ENCODE measurements around the gene MVK. TPM values are rescaled to one million over a fixed set of nuclear protein-coding genes. Genes with fewer than 3 reads are reported as not detected.

Gene MVK
- polyA plus RNA-seq, 4 donors: 12.5 to 22.0 (median 19.1) TPM

DNA sequence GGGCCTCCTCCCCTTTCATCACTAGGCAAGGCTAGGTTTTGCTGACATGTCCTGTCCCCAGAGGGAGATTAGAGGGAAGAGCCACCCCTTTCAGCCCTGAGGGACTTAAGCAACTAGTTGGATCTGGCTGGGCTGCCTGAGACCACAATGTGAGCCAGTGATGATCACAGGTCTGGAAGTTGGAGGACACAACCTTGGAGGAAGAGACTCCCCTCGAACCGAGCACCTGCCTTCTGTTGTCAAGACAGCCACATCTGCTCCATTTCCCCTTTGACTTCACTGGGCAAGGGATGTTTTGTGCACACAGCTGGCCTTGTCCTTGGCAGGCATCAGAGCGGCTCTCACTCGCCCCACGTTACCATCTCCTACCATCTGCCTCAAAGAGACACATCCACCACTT lies 31.4 kb downstream of the MVK start:
- no peak for DNase-seq (ENCODE audit: low read depth in 4 of 4, low spot score in 3 of 4)

DNA sequence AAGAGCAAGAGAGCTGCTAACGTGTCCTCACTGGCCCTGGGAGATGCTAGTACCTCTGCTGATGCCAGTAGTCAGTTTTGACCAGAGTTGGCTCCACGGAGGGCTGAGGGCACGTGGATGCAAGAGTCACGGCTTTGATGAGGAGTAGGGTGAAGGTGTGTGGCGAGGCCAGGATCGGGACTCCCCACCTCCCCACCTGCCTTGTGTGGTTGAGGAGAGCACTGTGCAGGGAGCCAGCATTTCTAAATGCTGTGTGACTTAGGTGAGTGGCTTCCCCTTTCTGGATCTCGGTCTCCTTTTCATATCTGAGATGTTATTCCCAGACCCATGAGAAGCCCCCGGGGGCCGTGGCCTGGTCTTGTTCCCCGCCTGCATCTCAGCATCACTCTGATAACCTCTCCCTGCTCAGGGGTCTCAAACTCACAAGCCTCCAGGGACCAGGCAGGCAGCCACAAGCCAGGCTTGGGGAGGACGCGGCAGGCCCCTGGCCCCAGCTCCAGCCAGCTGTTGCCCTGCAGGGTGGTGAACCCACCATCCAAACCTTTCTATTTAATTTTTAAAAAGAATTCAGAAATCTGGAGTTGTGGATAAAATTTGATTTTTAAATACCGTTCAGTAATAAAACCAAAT lies 32.1 kb downstream of the MVK start:
- DNase-seq (ENCODE audit: low read depth in 4 of 4, low spot score in 3 of 4): no peak

DNA sequence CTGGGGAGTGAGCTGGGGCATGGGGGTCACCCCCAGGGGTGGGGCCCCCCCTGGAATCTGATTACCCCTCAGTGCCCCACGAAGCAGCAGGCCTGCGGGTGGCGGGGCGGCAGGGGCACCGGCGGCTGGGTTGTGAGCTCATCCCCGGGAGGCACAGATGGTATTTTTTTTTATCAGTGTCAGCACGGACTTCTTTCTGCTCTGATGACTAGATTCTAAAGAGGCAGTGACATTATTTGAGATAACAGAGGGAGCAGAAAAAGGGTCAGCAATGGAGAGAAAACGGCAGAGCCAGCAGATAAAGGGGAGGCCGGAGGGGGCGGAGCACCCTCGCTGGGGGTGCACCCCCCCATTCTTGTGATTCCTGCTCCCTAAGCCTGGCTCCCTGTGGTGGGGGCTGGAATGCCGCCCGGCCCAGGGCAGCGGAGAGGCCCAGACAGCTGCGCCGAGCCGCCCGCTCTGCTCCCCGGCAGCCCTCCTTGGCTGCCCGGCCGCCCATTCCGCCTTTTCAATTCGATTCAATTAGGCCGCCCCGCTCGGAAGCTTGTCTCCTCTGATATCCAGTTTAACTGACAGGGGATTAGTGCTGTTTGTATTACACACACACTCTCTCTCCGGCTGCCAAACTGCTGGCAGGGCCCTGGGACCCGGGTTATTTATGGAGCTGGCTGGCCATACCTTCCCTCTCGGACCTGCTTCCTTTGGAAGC lies 32.9 kb downstream of the MVK start:
- DNase-seq (ENCODE audit: low read depth in 4 of 4, low spot score in 3 of 4): no peak

DNA sequence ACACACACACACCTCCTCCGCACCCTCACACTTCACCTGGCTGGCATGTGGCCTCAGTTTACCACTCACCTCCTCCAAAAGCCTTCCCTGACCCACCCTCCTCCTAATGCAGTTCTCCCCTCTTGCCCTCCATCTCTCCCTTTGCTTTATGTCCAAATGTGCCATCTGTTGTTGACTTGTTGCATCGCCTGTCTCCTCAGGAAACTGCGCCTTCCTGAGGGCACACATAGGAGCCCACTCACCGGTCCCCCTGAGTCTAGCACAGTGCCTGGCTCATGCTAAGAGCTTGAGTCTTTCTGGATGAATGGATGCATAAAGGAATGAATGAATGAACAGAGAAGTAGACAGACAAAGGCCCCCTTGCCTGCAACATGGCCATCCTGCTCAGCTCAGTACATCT lies 34.0 kb downstream of the MVK start:
- no peak for DNase-seq (ENCODE audit: low read depth in 4 of 4, low spot score in 3 of 4)

DNA sequence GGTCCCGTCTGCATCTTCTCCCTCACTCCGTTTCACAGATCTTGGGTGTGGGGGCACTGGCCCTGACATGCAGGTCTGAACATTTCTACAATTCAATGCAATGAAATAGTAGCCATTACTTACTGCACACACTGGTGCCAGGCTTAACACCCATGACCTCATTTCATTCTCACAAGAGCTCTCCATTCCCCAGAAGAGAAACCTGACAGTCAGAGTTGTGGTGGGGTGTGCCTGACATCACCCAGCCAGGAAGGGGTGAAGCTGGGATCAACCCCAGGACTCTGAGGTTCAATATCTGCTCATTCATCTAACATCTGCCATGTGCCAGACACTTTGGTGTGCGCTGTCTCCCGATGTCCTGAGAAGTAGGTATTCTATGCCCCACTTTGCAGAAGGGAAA lies 34.7 kb downstream of the MVK start:
- DNase-seq (ENCODE audit: low read depth in 4 of 4, low spot score in 3 of 4): no peak

DNA sequence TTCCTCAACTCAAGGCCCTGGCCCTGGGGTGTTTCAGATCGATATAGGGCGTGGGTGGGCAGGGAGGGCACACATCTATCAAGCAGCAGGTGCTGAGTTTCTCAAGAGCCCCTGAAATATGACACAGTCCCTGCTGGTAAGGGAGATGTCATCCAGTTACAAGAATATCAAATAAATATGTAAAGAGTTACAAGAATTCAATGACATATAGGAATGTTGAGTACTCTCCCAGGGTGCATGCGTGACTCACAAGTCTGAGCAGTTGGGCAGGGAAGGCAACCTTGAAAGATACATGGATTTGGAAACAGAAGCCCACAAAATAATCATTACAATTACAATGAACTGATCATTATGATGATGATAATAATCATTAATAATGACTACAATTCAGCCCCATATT lies 35.2 kb downstream of the MVK start:
- DNase-seq (ENCODE audit: low read depth in 4 of 4, low spot score in 3 of 4): no peak

DNA sequence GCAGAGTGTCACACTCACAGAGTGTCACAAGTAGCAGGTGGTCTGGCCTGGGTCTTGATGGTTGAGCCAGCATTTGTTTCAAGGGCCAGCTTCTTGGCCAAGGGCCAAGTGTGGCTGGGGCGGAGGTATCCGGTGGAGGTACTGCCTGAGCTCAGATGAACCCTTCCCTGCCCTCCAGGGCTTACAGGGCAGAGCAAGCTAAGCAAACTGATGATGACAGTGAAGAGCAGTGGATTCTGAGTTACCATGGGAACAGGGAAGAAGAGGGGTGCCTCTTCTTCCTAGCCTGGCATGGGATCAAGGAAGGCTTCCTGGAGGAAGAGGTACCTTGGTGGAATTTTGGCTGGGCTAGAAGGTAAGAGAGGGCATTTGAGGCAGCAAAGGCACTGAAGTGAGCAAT lies 35.7 kb downstream of the MVK start:
- DNase-seq (ENCODE audit: low read depth in 4 of 4, low spot score in 3 of 4): no peak

DNA sequence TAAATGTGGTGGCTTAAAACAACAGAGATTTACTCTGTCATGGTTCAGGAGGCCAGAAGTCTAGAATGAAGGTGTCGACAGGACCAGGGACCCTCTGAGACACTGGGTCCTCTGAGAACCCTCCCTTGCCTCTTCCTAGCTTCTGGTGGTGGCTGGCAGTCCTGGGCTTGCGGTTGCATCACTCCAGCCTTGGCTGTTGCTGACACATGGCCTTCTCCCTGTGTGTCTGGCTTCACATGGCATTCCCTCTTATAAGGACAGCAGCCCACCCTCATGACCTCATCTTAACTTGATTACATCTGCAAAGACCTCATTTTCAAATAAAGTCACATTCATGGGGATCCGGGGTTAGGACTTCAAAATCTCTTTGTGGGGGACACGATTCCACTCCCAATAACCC lies 36.9 kb downstream of the MVK start:
- no peak for DNase-seq (ENCODE audit: low read depth in 4 of 4, low spot score in 3 of 4)

DNA sequence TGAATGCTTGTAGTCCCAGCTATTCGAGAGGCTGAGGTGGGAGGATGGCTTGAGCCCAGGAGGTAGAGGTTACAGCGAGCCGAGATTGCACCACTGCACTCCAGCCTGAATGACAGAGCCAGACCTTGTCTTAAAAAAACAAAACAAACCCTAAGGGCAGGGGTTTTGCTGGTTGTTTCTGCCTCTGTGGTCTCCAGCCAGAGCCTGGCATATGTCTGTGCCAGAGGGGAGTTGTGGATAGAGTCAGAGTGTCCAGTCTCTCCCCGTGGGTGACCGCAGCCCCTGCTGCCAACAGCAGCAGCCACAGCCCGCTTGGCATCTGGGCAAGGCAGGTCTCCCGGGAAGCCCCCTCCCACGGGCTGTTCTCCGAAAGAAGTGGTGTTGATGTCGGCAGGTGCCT lies 37.6 kb downstream of the MVK start:
- DNase-seq (ENCODE audit: low read depth in 4 of 4, low spot score in 3 of 4): no peak

DNA sequence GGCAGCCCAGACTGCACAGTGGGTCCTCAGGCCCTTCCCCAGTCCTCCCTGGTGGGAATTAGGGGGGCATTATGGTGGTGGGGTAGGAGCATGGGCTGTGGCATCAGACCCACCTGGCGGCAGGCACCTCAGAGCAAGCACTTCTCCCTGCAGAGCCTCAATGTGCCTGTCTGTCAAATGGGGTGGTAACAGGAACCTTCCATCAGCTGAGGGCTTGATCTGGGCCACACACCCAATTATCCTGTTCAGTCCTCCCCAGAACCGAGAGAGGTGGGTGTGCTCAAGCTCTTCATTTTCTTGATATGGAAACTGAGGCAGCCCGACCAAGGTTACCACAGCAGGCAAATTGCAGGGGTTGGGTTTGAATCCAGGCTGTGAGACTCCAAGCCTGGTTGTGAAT lies 38.4 kb downstream of the MVK start:
- DNase-seq (ENCODE audit: low read depth in 4 of 4, low spot score in 3 of 4): no peak

DNA sequence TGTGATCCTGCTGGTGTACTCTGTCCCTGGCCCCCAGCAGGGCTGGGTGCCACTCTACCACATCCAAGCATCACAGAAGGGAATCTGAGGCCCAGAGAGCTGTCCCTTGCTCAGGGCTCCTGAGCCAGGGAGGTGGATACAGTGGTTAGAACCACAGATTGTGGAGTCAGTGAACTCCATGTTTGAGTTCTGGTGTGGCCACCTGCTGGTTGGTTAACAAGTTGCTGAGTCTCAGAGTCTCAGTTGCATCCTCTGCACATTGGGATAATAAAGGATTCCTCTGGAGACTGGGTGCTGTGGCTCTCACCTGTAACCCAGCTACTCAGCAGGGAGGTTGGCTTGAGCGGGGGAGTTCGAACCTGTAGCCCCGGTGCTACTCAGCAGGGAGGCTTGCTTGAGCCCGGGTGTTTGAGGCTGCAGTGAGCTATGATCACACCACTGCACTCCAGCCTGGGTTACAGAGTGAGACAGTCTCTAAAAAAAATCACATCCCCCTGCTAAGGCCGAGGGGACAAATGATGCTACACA lies 39.4 kb downstream of the MVK start:
- no peak for DNase-seq (ENCODE audit: low read depth in 4 of 4, low spot score in 3 of 4)

DNA sequence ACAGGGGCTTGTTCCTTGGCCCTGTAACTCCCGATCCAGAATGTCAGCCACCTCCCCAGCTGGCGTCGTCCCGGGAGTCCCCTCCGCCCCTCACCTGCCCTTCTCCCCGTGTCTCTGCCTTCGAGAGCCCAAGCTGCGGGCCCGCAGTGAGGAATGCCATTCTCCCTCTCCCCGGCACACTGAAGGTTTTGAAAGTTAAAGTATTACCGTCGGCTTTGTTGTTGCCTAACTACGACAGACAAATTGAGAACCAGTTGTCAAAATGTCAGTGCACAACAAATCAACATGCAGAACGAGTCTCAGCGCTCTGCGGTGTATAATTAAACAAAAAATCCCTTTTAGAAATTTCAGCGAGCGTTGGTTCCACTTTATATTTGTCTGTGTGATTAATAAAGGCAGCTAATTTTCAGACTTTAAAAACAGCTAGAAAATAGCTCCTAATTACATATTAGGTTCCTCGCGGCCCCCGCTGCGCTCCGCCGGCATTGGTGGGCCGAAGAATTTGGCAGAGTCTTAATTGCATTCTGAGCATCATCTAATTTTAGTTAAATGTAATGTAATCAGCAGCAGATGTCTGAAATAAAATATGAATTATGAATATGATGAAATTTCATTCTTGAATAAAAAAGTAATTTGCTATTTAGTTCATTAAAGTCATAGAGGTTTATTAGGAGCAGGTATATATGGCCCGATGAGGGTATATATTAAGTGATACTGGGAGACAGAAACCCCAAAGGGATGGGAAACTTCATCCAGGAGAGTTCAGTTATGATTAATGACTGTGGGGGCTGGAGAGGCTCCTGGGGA lies 40.3 kb downstream of the MVK start:
- no peak for DNase-seq (ENCODE audit: low read depth in 4 of 4, low spot score in 3 of 4)

DNA sequence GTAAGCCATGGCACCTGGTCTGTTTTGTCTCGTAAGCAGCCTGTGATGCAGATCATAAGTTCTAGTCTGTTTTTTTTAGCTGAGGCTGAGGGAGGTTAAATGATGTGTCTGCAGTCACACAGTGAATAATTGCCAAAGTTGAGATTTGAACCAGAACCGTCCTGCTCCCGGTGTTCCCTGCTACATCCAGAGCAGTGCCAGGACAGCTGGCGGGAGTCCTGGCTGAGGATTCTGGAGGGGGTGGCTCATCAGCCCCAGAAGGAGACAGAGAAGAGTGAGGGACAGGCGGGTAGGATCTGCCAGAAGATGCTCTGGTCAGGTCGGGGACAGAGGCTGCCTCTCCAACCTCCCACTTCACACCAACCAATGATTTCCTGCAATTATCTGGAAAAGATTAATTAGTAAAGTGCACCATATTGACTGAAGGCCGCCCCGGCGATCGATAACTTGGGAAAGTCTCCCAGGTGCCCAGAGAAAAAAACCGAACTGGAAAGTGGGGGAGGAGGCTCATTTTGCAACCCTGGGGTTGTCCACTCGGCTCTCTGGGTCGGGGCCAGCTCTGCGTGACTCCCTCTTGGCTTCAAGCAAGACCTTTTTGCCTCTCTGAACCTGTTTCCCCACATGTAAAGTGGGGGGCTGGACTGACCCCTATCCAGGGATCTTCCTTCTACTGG lies 42.1 kb downstream of the MVK start:
- no peak for DNase-seq (ENCODE audit: low read depth in 4 of 4, low spot score in 3 of 4)

DNA sequence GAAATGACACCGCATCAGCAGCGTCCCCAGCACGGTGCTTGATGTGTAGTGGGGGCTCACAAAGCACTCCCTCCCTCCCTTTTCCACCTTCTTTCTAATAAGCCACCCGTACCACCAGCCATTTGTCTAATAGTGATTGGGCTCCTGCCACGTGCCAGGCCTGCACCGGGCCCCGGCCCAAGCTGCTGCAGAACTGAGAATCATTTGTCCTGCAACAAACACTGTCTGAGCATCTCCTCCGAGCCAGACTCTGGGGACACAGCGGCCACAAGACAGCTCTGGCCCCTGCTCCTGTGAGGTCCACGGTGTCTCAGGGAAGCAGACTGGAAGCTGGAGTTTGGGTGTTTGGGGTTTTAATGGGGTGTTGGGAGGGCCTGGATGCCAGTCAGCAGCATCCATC lies 43.9 kb downstream of the MVK start:
- no peak for DNase-seq (ENCODE audit: low read depth in 4 of 4, low spot score in 3 of 4)

DNA sequence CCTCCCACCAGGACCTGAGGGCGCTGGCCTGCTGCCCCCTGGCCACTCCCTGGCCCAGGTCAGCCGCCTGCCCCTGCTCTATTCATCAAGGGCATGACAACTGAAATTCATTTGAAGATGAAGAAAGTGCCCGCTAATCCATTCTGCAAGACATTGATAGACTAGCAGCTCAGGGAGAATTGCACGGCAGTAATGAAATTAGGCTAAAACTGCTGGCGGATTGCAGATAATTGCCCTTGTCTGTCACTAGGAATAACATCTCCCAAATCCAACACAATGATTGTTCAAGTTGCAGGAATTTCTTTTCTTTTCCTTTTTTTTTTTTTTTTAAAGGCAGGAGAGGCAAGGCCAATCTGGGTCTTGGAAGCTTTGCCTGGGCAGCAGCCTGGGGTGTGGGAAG lies 44.5 kb downstream of the MVK start:
- no peak for DNase-seq (ENCODE audit: low read depth in 4 of 4, low spot score in 3 of 4)

DNA sequence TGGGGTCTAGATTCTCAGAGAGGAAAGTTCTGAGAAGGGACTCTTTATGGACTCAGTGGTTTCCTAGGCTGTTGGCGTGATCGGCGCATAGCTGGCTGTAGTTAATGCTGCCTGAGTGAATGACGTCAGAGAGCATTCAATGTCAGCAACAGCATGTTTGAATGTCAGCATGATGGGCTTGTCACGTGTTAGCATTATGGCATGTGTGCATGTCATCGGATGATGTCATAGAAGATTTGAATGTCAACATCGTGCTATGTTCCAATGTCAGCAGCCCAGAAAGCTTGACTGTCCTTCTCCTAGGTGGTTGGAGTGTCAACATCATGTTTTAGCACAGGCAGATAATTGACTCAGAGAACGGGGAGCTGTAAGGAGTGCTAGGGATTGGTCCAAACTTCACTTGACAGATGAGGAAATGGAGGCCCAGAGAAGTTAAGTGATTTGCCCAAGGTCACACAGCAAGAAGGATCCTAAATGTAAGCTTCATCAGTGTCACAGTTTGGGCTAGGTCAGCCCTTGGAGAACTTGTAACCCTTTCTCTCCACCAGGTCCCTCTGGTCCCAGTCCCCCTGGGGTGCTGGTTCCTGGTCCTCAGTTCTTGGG lies 45.5 kb downstream of the MVK start:
- no peak for DNase-seq (ENCODE audit: low read depth in 4 of 4, low spot score in 3 of 4)

DNA sequence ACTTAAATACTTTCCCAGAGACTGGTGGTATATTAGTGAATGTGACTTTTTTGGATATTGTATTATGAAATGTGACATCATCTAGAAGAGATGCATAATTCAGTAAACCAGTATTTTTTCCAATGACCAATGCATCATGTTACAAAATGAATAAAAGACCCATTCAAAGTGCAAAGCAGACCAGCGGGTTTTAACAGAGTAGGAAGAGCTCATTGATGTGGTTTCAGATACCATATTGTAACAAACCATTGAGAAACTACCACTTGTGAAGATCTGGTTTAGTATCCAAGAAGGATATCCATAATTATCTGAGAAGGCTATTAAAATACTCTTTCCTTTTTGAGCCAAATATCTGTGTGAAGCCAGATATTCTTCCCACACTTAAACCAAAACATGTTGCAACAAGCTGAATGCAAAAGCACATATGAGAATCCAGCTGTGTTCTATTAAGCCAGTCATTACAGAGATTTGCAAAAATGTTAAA lies 47.7 kb downstream of the MVK start:
- no peak for DNase-seq (ENCODE audit: low read depth in 4 of 4, low spot score in 3 of 4)

DNA sequence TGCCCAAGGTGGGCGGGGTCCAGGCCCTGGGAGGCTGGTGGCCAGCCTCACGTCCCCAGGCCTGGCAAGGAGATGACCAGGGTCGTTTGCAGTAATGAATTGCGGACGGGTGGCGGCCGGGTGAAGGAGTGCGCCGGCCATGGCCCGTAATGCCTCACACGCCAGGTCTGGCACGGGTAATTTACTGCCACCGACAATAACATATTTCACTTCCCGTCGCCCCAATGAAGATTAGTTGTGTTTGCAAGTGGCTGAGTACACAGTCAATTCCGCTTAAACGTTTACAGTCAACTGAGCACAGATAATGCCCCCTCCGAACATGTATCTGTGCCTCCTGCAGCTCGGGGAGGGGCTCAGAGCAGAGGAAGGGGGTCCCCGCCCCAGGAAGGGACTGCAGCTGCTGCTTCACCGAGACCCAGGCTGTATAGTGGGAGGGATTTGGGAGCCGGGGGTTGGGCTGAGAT lies 48.3 kb downstream of the MVK start:
- no peak for DNase-seq (ENCODE audit: low read depth in 4 of 4, low spot score in 3 of 4)

DNA sequence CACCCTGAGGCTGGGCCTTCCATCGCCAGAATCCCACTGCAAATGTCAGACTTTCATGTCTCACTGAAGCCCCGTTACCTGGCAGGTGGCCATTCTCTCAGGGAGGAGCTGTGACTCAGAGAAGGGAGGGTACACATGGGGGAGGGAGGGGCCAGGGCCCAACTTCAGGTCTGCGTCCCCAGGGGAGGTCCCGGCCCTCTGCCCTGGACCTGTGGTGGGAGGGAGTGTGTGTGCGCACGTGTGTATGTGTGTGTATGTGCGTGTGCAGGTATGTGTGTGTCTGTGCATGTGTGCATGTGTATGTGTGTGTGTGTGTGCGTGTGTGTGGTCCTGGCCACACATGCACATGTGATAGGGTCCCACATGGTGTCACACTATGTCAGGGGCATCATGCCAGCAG lies 50.9 kb downstream of the MVK start:
- DNase-seq (ENCODE audit: low read depth in 4 of 4, low spot score in 3 of 4): no peak

DNA sequence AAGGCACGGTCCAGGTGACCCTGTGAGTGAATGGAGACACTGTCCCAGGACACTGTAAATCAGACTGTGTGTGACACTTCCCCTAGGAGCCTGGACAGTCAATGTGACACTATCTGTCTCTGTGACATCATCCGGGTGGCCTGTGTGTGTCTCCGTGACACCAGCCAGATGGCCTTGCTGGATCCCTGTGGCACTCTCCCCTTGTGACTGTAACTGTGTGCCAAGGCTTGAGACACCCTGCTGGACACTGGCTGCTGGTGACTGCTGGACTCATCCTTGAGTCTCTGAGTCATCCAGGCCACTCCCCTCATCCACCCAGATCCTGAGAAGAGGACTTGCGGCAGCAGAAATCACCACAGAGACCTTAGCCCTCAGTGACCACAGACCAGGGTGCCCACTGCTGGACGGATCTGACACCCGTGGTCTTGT lies 51.6 kb downstream of the MVK start:
- no peak for DNase-seq (ENCODE audit: low read depth in 4 of 4, low spot score in 3 of 4)
